GM18870 (cell line): ENCODE results near the gene EHMT1.
"Not testable (repeated sequence)": the region's sequence is repeated elsewhere in the genome, so short reads cannot be mapped to it uniquely, and the experiment has no call there.

Experiments
- ATAC-seq: cut with Tn5 transposase; IDR thresholded peaks from one replicate; pipeline ENCODE4 v1.9.1; 2021; ENCODE audit warnings: moderate library complexity; ENCODE audit not compliant: unreplicated experiment

EHMT1 gene

GRCh38 chr9:137880160-137880975, 261.6 kb downstream of the EHMT1 start:
- no peak for ATAC-seq

GRCh38 chr9:137880976-137881530, 262.2 kb downstream of the EHMT1 start:
- ATAC-seq, result no peak

DNA sequence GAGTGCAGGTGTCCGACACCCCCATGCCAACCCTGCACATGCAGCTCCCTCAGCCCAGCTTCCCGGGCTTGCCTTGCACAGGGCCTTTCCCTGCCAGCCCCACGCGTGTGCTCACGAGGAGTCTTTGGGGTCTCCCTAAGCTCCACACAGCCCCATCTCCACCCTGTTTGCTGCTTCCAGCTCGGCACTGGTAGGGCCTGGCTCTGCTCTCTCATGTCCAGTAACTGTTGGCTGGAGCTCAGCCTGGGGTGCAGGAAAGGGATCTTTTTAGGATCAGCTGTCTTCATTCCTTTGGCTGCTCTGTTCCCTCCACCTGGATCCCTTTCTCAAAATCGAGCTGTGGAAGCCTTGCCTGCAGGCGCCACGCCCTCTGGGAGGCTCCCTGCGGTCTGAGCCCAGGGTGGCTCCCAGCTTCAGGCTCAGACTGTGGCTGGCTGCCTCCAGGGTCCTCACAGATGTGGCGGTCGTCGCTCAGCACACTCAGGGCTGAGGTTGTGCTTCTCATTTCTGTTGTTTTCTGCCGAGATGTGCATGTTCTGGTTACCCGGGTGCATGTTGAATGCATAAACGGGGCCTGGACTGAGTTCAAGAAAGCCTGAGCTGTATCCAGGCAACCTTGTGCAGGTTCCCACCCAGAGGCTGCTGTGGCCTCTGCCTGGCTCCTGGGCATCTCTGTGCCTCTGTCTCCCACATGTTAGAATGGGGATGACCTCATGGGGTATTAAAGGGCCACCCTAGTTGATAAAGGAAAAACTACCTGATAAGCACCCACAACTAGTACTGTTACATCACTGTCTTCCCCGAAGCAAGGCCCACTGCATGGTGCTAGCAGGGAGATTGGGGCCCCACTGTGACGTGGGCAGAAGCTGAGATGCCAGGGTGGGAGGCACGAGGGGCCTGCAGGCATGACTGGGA, 263.0 kb downstream of the EHMT1 start:
- no peak for ATAC-seq

DNA sequence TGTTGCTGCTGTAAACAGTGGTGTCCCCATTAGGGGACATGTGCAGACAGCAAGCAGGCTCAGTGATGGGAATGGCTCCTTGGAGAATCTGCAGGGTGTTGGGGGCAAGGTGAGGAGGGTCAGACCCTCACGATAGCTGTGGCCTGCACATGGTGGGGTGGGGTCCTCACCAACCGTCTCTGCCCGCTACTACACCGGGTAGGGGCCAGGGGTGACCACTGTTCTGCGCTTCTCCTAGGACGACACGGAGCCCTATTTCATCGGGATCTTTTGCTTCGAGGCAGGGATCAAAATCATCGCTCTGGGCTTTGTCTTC, 263.7 kb downstream of the EHMT1 start:
- ATAC-seq, result no peak

DNA sequence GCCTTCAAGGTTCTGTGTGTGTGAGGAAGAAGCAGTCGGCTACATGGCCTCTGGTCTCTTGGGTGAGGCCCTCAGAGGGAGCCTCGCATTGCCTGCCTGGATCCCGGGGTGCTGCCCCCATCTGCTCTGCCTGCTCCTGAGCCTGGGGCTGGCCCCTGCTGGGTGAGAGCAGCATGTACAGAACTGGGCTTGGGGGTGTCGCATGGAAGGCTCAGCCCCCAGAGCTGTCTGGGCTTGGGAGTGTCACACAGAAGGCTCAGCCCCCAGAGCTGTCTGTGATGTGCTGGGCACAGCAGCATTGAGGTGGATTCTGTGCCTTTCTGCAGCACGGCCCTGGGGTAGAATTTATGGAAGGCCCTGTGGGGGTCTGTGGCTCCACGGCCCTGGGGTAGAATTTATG, 265.2 kb downstream of the EHMT1 start:
- not testable (repeated sequence) for ATAC-seq

GRCh38 chr9:137884547-137884946, 265.7 kb downstream of the EHMT1 start:
- ATAC-seq, result not testable (repeated sequence)

DNA sequence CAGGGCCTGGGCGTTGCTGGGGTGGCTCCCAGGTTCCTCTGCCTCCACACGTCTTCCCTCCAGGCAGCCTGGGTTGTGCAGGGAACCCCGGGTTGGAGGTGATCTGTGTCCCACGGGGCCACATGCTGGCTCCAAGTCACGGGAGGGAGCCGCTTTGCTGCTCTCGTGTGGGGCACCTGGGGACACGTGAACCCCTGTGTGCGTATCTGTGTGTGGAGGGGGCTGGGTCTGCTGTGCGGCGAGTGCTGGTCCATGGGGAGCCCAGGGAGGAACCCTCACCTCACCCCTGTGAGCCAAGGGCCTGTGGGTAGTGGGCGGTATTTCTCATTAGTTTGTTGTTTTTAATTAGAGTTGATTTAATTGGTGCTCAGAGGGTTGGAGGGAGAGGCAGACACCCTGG, 266.3 kb downstream of the EHMT1 start:
- ATAC-seq, result not testable (repeated sequence)
